Activated CD8-positive, alpha-beta memory T cell treated with anti-CD3 and anti-CD28 coated beads, Interleukin-2, amount 50 U/mL, for 48 hours (primary cell): ENCODE measurements around the gene EPM2A.
"Not testable (repeated sequence)": the region's sequence is repeated elsewhere in the genome, so short reads cannot be mapped to it uniquely, and the experiment has no call there.

Experiments
- DNase-seq: peaks from one replicate; pipeline ENCODE4 v3.0.0-alpha.2; 2020

Gene EPM2A

GRCh38 chr6:145728444-145729385 lies 6.6 kb downstream of the EPM2A start:
- no peak for DNase-seq

DNA sequence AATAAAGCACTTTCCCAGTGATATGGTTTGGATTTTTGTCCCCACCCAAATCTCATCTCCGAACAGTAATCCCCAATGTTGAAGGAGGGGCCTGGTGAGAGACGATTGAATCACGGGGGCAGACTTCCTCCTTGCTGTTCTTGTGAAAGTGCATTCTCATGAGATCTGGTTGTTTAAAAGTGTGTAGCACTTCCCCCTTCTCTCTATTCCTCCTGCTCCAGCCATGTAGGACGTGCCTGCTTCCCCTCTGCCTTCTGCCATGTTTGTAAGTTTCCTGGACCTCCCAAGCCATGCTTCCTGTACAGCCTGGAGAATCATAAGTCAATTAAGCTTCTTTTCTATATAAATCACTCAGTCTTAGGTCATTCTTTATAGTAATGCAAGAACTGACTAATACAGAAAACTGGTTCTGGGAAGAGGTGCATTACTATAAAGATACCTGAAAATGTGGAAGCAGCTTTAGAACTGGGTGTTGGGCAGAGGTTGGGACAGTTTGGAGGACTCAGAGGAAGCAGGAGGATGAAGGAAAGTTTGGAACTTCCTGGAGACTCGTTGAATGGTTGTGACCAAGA lies 7.4 kb downstream of the EPM2A start:
- DNase-seq: no peak

DNA sequence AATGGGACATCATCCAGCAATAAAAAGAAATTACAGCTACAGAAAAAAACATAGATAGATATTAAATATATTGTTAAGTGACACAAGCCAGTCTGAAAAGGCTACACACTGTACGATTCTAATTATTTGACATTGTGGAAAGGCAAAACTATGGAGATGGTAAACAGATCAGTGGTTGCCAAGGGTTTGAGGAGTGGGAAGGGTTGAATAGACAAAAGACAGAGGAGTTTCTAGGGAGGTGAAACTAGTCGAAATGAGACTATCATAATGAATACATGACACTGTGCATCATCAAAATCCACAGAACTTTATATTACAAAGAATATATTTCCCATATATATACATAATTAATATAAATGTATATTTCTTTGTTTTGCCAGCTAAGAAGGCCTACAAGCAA lies 9.8 kb downstream of the EPM2A start:
- no peak for DNase-seq

DNA sequence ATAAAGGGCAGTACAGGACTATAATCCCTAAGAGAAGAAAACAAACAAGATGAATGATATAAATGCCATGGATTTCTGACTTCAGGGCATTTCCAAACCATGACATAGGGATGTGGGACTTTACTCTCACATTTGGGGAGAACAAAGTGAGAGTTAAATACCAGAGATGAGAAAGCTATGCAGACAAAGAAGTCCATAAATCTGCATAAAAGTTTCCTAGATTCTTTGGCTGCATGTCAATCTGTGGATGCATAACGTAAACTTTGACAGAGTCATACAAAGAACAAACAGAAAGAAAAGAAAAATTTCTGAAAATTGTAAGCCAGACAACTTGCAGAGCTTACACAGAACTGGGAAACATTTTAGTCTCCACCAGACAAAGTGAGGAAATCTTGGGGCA lies 11.7 kb downstream of the EPM2A start:
- DNase-seq: no peak

DNA sequence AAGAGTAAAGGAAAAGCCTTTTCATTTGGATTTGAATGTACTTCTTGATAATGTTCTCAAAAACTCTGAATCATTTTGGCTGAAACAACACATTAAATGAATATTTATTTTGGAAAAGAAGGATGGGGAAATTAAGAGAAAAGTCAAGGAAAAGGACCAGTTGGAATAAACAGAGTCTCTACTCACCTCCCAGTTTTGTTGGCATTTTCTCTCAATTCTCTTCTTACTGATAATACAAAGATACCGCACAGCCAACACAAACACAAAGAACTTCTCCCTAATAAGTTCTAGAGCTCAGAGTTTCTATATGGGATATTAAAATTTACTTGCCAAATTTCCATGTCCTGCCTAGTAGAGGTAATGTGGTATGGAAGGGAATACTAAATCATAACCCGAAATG lies 13.1 kb downstream of the EPM2A start:
- DNase-seq: no peak

GRCh38 chr6:145721144-145721543 lies 14.2 kb downstream of the EPM2A start:
- DNase-seq: no peak

GRCh38 chr6:145715426-145715825 lies 19.9 kb downstream of the EPM2A start:
- DNase-seq: no peak

DNA sequence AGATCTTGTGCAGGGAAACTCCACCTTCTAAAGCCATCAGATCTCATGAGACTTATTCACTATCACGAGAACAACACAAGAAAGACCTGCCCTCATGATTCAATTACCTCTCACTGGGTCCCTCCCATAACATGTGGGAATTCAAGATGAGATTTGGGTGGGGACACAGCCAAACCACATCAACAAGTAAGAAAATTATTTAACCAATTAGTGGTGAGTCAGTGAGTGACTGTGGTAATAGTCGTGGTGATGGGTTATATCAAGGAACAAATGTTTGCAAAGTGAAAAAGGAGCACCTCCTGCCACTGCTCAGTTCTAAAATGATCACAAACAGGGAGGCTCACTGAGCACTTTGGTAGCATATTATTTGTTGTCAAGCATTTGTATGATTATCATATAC lies 20.6 kb downstream of the EPM2A start:
- DNase-seq: no peak

DNA sequence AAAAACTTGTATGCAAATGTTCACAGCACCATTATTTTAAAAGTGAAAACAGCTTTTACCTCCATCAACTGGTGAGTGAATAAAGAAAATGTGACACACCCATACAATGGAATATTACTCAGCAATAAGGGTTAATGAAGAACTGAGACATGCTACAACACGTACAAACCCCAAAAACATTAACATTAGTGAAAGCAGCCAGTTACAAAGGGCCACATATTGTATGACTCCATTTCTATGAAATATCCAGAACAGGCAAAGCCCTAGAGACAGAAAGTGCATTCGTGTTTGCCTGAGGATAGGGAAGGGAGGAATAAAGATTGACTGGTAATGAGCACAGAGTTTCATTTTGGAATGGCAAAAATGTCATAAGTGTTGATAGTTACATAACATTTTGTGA lies 21.5 kb downstream of the EPM2A start:
- DNase-seq: no peak

DNA sequence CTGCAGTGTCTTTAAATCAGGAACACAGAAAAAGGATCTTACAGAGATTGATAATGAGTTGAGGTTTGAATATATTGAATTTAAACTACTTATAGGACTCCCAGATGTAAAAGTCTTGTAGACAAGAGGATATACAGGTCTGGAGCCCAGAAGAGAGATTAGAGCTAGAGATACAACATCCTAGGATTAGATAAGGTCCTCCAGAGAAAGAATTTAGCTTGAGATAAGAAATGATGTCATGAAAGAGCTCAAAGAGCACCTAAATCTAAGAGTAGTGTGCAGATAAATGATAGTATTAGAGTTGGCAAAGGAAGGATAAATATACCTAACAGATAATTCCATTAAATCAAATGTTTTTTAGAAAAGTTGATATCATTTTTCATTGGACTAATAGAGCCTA lies 23.9 kb downstream of the EPM2A start:
- DNase-seq: no peak

DNA sequence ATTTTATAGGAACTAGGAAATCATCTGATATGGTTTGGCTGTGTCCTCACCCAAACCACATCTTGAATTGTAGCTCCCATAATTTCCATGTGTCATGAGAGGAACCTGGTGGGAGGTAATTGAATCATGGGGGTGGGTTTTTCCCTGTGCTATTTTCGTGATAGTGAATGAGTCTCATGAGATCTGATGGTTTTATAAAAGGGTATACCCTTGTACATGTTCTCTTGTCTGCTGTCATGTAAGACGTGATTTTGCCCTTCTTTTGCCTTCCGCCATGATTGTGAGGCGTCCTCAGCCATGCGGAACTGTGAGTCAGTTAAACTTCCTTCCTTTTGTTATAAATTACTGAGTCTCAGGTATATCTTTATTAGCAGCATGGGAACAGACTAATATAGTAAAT lies 27.9 kb downstream of the EPM2A start:
- no peak for DNase-seq

GRCh38 chr6:145705561-145705960 lies 29.8 kb downstream of the EPM2A start:
- no peak for DNase-seq

GRCh38 chr6:145704143-145704781 lies 31.1 kb downstream of the EPM2A start:
- DNase-seq: no peak

GRCh38 chr6:145699462-145699861 lies 35.9 kb downstream of the EPM2A start:
- DNase-seq: no peak

GRCh38 chr6:145697401-145697800 lies 37.9 kb downstream of the EPM2A start:
- DNase-seq: not testable (repeated sequence)

DNA sequence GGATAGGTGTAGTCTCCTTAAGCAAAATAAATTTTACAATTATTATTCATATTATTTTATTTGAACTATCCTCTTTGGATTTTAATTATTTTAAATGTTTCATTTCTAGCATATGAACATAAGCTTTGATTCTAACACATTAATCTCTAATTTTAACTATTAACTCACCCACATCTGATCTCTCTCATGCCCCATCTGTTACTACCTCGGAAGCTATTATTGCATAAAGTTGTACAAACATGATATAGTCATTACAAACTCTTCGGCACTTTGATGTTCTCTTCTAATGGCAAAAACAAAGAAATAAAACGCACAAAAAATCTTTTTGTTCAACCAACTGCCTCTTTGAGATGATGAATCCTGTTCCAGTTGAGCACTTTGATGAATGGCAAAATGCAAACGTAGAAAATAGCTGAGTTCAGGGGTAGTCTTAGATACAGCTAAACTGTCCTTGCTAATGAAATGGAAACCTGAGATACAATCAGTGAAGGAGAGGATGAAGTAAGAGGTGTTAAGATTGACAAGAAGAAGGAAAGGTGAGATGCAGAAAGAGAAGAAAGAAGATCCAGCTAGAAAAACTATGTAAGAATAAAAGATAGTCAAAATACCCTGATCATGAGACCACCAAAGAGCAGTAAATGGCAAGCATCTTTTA lies 41.1 kb downstream of the EPM2A start:
- no peak for DNase-seq

- DNase-seq: no peak
These were observed 44.4 kb downstream of the EPM2A start for GRCh38 chr6:145690969-145691368.

DNA sequence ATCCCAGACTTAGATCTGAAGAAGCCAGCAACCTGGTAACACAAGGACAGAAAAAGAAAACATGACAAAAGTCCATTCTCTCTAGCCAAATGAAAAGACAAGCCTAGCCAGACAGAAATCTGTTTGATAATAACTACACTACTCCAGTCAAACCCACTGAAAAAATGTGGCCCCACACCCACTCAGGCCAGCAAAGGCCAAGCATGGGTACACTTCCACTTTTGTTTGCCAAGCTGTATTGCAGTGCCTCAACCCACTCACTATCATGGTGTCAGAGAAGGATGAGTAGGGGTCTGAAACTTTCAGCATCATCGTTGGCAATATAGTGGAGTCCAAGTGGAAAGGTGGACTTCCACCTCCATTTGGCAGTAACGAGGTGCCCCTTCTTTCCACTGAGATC lies 45.8 kb downstream of the EPM2A start:
- no peak for DNase-seq

DNA sequence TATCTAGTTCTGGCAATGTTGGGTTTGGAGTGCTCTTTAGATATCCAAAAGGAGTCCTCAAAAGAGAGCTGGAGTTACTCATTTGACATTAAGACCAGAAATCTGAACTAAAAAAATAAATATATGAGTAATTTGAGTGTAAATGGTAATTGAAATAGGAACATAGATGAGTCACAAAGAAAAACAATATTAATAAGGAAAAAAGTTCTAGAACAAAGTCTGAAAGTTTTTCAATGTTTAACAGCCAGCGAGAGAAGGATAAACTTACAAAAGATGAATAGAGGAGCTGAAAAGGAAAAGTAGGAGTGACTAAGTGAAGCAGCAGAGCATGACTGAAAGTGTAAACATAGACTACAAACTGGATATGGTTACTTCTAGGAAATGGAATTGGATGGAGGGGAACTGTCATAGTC lies 46.8 kb downstream of the EPM2A start:
- no peak for DNase-seq

GRCh38 chr6:145685932-145686331 lies 49.4 kb downstream of the EPM2A start:
- no peak for DNase-seq

- no peak for DNase-seq
These were observed 53.4 kb downstream of the EPM2A start for GRCh38 chr6:145681965-145682364.

DNA sequence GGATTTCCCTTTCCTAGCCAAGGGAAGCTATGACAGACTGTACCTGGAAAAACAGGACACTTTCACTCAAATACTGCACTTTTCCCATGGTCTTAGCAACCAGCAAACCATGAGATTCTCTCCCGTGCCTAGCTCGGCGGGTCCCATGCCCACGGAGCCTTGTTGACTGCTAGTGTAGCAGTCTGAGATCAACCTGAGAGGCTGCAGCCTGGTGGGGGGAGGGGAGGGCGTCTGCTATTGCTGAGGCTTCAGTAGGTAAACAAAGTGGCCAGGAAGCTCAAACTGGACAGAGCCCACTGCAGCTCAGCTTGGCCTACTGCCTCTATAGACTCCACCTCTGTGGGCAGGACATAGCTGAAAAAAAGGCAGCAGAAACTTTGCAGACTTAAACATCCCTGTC lies 61.8 kb downstream of the EPM2A start:
- DNase-seq: no peak

GRCh38 chr6:145670311-145670710 lies 65.0 kb downstream of the EPM2A start:
- DNase-seq: no peak

GRCh38 chr6:145669627-145670034 lies 65.7 kb downstream of the EPM2A start:
- no peak for DNase-seq
